Sigmoid colon (tissue), 7 donors: ENCODE measurements around the gene NPTX2. TPM values are rescaled to one million over a fixed set of nuclear protein-coding genes. Genes with fewer than 3 reads are reported as not detected.

Source experiments
- DNase-seq: peaks from one replicate; pipeline ENCODE4 v3.0.0-alpha.2; 2019
- H3K27ac ChIP-seq, 4 donors: fragments of 200-600 bp; sonication (generic); one replicate each; pipeline ENCODE4 v1.5.1; 2016 to 2019; ENCODE audit warnings: mild to moderate bottlenecking in 1 of 4
- H3K27me3 ChIP-seq, 3 donors: fragments of 200-600 bp; sonication (generic); one replicate each; pipeline ENCODE4 v1.5.1; 2019; ENCODE audit warnings: mild to moderate bottlenecking in 1 of 3
- H3K36me3 ChIP-seq, 4 donors: fragments of 200-600 bp; sonication (generic); one replicate each; pipeline ENCODE4 v1.5.1; 2016 to 2019
- H3K4me1 ChIP-seq, 4 donors: fragments of 200-600 bp; sonication (generic); one replicate each; pipeline ENCODE4 v1.5.1; 2017 to 2019
- H3K4me3 ChIP-seq, 4 donors: fragments of 200-600 bp; sonication (generic); one replicate each; pipeline ENCODE4 v1.5.1; 2017 to 2019; ENCODE audit warnings: mild to moderate bottlenecking in 2 of 4, moderate library complexity in 1 of 4
- H3K9me3 ChIP-seq, 4 donors: fragments of 200-600 bp in 3 of 4; sonication (generic) in 3 of 4; one replicate each; pipeline versions ENCODE4 v1.5.1 to v1.6.1; 2013 to 2019
- EP300 ChIP-seq, 4 donors: sonication (generic); formaldehyde crosslinking; IDR thresholded peaks; one replicate each; pipeline ENCODE4 v1.6.1; 2017; ENCODE audit warnings: antibody characterized with exemption in 4 of 4
- POLR2A ChIP-seq, 2 donors: fragments of 450-650 bp; IDR thresholded peaks; one replicate each; pipeline ENCODE4 v1.6.1; 2016; ENCODE audit warnings: antibody characterized with exemption in 2 of 2, mild to moderate bottlenecking in 2 of 2, moderate library complexity in 2 of 2
- POLR2AphosphoS5 ChIP-seq, 4 donors: sonication (generic); formaldehyde crosslinking; IDR thresholded peaks; one replicate each; pipeline ENCODE4 v1.6.1; 2017; ENCODE audit warnings: antibody characterized with exemption in 4 of 4
- WGBS, 2 donors: extraction: QIAGEN DNeasy Blood & Tissue Kit; methylation state at CpG; one replicate each; pipeline ENCODE4 v1.1.7; 2013; 5-methylcytosine and 5-hydroxymethylcytosine counted together
- intact Hi-C: fragments of 100-400 bp; cut with DNase I; formaldehyde crosslinking; loops from one replicate; pipeline ENCODE4 v1.15.1; 2023
- polyA plus RNA-seq, 3 donors: library from polyadenylated mRNA; stranded (reverse); fragments of 200-250 nt; gene quantifications; one replicate each; pipeline ENCODE4 v1.2.3, GENCODE V29; 2013
- total RNA-seq, 4 donors: library from RNA; depleted of rRNA; stranded (reverse); fragments of >200 nt; gene quantifications; one replicate each; pipeline ENCODE4 v1.1.0, GENCODE V29; 2016
- TF ChIP-seq, protein P1 (sequence below), 4 experiments: fragments of 450-650 bp in 3 of 4; fragments of 200-600 bp in 1 of 4; IDR thresholded peaks; one replicate each; pipeline ENCODE4 v1.5.1; 2016 to 2019; ENCODE audit warnings: antibody characterized with exemption in 4 of 4, mild to moderate bottlenecking in 3 of 4, moderate library complexity in 2 of 4
- donor health status: healthy with polysubstance abuse.
- donor health status: Bipolar disorder and iron deficiency.
- donor health status: healthy.

Gene NPTX2
- total and polyA plus RNA-seq, 7 donors, result 0.23 to 21.8 (median 8.1) TPM

DNA sequence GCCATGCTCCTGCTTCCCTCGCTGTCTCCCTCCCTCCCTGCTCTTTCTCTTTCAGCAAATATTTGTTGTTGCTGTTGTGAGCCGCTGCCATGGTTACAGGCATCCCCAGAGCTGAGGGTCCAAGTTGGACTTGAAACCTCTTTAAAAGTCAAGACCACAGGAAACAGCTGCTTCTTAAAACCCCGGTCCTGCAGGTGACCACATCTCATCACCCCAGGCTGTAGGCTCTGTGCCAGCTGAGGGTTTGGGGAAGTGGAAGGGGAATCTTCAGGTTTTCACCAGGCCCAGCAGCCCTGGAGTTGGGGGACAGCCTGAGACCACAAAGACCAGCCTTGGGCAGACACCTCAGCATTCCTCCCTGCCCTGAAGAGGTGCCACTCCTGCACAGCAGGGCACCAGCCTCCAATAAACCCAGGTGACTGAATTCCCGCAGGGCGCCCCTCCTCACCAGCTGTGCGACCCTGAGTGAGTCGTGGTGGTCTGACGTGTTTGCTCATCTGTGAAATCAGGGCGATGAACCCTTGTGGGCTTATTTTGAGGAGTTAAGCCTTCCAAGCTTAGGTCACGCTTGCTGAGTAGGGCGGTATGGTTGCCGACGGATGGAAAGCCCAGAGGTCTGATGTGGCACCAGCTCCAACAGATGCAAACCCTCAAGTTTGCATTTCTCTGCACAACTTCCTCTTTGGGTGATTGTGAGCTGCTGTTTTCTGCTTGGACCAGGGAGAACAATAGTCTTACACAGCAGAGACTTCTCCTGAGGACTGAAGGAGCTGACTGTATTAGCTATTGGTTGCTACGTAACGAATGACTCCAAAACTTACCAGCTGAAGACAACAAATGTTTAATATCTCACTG lies 24.8 kb downstream of the NPTX2 start:
- intact Hi-C loops, result no loop called here
- Histone ChIP-seq H3K9me3 (peaks cover 0 to 16% (median 7%) of the 10 kb centered on the region in 4 donors), H3K4me3 (no peak overlapping the region), H3K4me1 (no peaks in the 10 kb centered on the region), H3K36me3 (no peaks in the 10 kb centered on the region), H3K27ac (no peak overlapping the region), H3K27me3 (no peaks in the 10 kb centered on the region)
- no peak for DNase-seq
- no peak for TF ChIP-seq EP300 (IDR thresholded peaks at IDR 0.05)
- TF ChIP-seq, protein P1, sequence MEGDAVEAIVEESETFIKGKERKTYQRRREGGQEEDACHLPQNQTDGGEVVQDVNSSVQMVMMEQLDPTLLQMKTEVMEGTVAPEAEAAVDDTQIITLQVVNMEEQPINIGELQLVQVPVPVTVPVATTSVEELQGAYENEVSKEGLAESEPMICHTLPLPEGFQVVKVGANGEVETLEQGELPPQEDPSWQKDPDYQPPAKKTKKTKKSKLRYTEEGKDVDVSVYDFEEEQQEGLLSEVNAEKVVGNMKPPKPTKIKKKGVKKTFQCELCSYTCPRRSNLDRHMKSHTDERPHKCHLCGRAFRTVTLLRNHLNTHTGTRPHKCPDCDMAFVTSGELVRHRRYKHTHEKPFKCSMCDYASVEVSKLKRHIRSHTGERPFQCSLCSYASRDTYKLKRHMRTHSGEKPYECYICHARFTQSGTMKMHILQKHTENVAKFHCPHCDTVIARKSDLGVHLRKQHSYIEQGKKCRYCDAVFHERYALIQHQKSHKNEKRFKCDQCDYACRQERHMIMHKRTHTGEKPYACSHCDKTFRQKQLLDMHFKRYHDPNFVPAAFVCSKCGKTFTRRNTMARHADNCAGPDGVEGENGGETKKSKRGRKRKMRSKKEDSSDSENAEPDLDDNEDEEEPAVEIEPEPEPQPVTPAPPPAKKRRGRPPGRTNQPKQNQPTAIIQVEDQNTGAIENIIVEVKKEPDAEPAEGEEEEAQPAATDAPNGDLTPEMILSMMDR (IDR thresholded peaks at IDR 0.05), result no peak
- no peak for TF ChIP-seq POLR2A (IDR thresholded peaks at IDR 0.05)
- TF ChIP-seq POLR2AphosphoS5 (IDR thresholded peaks at IDR 0.05), result no peak
- WGBS, 2 donors, result 19 to 36% methylated on average over 15 of the region's 15 CpGs

DNA sequence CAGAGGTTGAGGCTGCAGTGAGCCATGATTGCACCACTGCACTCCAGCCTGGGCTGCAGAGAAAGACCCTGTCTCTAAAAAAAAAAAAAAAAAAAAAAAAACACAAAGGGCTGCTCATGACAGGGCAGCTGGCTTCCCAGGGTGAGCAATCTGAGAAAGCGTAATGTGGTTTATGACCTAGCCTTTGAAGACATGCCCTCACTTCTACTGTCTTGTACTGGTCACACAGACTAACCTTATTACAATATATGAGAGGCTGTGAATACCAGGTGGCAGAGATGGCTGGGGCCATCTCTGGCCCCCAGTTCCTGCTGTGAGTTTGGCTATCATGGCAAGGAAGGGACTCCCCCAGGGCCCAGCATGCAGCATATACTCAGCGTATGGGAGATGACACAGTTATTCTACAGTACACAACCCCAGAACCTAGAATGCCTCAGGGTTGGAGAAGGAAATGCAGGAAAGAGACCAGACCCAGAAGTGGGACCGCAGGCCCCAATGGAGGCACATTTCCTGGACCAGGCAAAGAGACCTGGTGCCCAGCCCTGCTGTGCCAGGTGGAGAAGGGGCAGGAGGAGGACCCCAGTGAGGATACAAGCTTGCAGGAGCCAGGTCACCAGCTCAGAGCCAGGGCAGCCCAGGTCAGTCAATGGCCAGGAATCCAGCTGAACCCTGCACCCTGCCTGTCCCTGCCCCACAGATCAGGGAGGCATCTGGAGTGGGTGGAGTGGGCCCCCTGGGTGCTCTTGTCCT lies 26.3 kb downstream of the NPTX2 start:
- intact Hi-C loops, result no loop called here
- Histone ChIP-seq H3K4me3 (no peak overlapping the region), H3K4me1 (no peaks in the 10 kb centered on the region), H3K36me3 (no peaks in the 10 kb centered on the region), H3K27ac (no peak overlapping the region), H3K27me3 (no peaks in the 10 kb centered on the region), H3K9me3 (peaks cover 0 to 13% (median 6%) of the 10 kb centered on the region in 4 donors)
- no peak for DNase-seq
- WGBS, 2 donors, result 69 to 75% methylated on average over 3 of the region's 3 CpGs
- TF ChIP-seq POLR2AphosphoS5 (IDR thresholded peaks at IDR 0.05) (no peak), EP300 (IDR thresholded peaks at IDR 0.05) (no peak), POLR2A (IDR thresholded peaks at IDR 0.05) (no peak)
- TF ChIP-seq, protein P1 (IDR thresholded peaks at IDR 0.05), result no peak

DNA sequence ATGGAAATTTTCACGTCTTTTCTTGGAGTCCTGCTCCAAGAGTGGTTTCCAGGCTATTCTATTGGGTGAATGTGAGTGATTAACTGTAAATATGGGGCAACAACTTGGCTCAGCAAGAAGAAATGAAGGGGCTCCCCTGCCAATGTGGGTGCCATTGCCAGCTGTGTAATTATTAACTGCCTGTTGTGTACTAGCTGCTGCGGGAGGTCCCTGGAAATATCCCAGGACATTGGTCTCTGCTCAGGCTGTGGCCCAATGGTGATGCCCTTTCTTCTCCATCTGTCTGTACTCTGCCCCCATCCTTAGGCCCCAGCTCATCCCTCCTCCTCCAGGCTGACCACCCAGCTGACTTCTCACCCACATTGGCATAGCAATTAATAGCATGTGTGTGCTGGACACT lies 29.4 kb downstream of the NPTX2 start:
- H3K4me3 ChIP-seq, result no peak overlapping the region
- H3K27ac ChIP-seq, result no peak overlapping the region
- TF ChIP-seq POLR2A (IDR thresholded peaks at IDR 0.05), result no peak
- TF ChIP-seq, protein P1 (IDR thresholded peaks at IDR 0.05), result no peak
- TF ChIP-seq POLR2AphosphoS5 (IDR thresholded peaks at IDR 0.05), result no peak
- no peak for TF ChIP-seq EP300 (IDR thresholded peaks at IDR 0.05)
- H3K27me3 ChIP-seq, result no peaks in the 10 kb centered on the region
- H3K4me1 ChIP-seq, result no peaks in the 10 kb centered on the region
- H3K36me3 ChIP-seq, result no peaks in the 10 kb centered on the region
- no peaks in the 10 kb centered on the region for H3K9me3 ChIP-seq
- 69 to 92% methylated on average over 2 of the region's 2 CpGs for WGBS, 2 donors
- intact Hi-C loops, result no loop called here
- no peak for DNase-seq

DNA sequence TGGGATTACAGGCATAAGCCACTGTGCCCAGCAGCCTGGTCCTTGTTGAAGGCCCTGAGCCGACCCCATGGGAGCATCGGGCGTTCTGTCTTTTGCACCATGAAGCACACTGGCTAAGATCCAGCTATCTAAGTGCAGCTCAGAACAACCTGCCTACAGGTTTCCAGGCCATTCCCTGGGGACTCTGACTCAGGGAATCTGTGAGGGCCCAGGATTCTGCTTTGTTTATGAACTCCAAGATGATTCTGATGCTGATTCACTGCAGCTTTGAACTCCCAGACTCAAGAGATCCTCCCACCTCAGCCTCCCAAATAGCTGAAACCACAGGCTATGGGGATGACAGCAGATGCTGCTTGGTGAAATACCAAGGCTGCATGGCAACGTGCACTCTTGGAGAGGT lies 30.2 kb downstream of the NPTX2 start:
- no peak overlapping the region for H3K27ac ChIP-seq
- TF ChIP-seq POLR2A (IDR thresholded peaks at IDR 0.05) (no peak), EP300 (IDR thresholded peaks at IDR 0.05) (no peak), POLR2AphosphoS5 (IDR thresholded peaks at IDR 0.05) (no peak)
- TF ChIP-seq, protein P1 (IDR thresholded peaks at IDR 0.05), result no peak
- intact Hi-C loops, result no loop called here
- H3K4me3 ChIP-seq, result no peak overlapping the region
- 73 to 88% methylated on average over 4 of the region's 4 CpGs for WGBS, 2 donors
- DNase-seq, result no peak
- no peaks in the 10 kb centered on the region for H3K27me3 ChIP-seq
- H3K9me3 ChIP-seq, result no peaks in the 10 kb centered on the region
- H3K4me1 ChIP-seq, result no peaks in the 10 kb centered on the region
- no peaks in the 10 kb centered on the region for H3K36me3 ChIP-seq
